ENCODE results near the gene SPAG9.

DNA sequence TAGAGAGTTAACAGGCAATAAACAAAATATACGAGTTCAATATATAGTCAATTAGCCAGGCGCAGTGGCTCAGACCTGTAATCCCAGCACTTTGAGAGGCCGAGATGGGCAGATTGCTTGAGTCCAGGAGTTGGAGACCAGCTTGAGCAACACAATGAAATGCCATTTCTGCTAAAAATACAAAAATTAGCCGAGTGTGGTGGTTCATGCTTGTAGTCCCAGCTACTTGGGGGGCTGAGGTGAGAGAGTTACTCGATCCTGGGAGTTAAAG lies 184.7 kb downstream of the SPAG9 start:
- TF ChIP-seq, protein P1, sequence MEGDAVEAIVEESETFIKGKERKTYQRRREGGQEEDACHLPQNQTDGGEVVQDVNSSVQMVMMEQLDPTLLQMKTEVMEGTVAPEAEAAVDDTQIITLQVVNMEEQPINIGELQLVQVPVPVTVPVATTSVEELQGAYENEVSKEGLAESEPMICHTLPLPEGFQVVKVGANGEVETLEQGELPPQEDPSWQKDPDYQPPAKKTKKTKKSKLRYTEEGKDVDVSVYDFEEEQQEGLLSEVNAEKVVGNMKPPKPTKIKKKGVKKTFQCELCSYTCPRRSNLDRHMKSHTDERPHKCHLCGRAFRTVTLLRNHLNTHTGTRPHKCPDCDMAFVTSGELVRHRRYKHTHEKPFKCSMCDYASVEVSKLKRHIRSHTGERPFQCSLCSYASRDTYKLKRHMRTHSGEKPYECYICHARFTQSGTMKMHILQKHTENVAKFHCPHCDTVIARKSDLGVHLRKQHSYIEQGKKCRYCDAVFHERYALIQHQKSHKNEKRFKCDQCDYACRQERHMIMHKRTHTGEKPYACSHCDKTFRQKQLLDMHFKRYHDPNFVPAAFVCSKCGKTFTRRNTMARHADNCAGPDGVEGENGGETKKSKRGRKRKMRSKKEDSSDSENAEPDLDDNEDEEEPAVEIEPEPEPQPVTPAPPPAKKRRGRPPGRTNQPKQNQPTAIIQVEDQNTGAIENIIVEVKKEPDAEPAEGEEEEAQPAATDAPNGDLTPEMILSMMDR (IDR thresholded peaks at IDR 0.05), result no peak
- no peak for TF ChIP-seq POLR2AphosphoS5 (IDR thresholded peaks at IDR 0.05)
